H9 (cell line): ENCODE measurements around the gene C6orf62. TPM values are rescaled to one million over a fixed set of nuclear protein-coding genes. Genes with fewer than 3 reads are reported as not detected.

Experiments used
- DNase-seq: peaks from one replicate; pipeline ENCODE4 v3.0.0-alpha.2; 2017
- H2AFZ ChIP-seq: one replicate; pipeline ENCODE4 v1.6.1; 2013; ENCODE audit warnings: mild to moderate bottlenecking, low read length, control low read depth, moderate library complexity
- H2AK5ac ChIP-seq: 2 replicates; pipeline ENCODE4 v1.6.1; 2013; ENCODE audit warnings: low read length, control low read depth, mixed read lengths; ENCODE audit not compliant: insufficient read length
- H2BK120ac ChIP-seq: one replicate; pipeline ENCODE4 v1.6.1; 2013; ENCODE audit warnings: low read depth, mild to moderate bottlenecking, low read length, control low read depth, inconsistent platforms; ENCODE audit not compliant: poor library complexity, severe bottlenecking
- H2BK12ac ChIP-seq: 2 replicates; pipeline ENCODE4 v1.6.1; 2013; ENCODE audit warnings: low read length, control low read depth, mixed read lengths, low read depth; ENCODE audit not compliant: insufficient read length
- H2BK15ac ChIP-seq: 2 replicates; pipeline ENCODE4 v1.6.1; 2013; ENCODE audit warnings: low read depth, low read length, control low read depth
- H2BK20ac ChIP-seq: one replicate; pipeline ENCODE4 v1.6.1; 2013; ENCODE audit warnings: low read depth, mild to moderate bottlenecking, low read length, control low read depth, inconsistent platforms; ENCODE audit not compliant: poor library complexity, severe bottlenecking
- H2BK5ac ChIP-seq: 2 replicates; pipeline ENCODE4 v1.6.1; 2013; ENCODE audit warnings: low read length, control low read depth, mixed read lengths; ENCODE audit not compliant: insufficient read length
- H3K14ac ChIP-seq: 2 replicates; pipeline ENCODE4 v1.6.1; 2013; ENCODE audit warnings: low read length, control low read depth; ENCODE audit not compliant: insufficient read depth
- H3K18ac ChIP-seq: 2 replicates; pipeline ENCODE4 v1.6.1; 2013; ENCODE audit warnings: low read depth, mild to moderate bottlenecking, mixed read lengths, low read length, control low read depth; ENCODE audit not compliant: insufficient read length
- H3K23ac ChIP-seq: 2 replicates; pipeline ENCODE4 v1.6.1; 2013; ENCODE audit warnings: low read length, control low read depth, mixed read lengths, low read depth; ENCODE audit not compliant: insufficient read length
- H3K23me2 ChIP-seq: 2 replicates; pipeline ENCODE4 v1.6.1; 2013; ENCODE audit warnings: low read depth, mild to moderate bottlenecking, mixed read lengths, low read length, control low read depth; ENCODE audit not compliant: insufficient read length, poor library complexity, severe bottlenecking
- H3K27ac ChIP-seq: 2 replicates; pipeline ENCODE4 v1.5.1; 2013; ENCODE audit warnings: low read length, control low read depth, mixed read lengths, low read depth; ENCODE audit not compliant: insufficient read length
- H3K27me3 ChIP-seq: 2 replicates; pipeline ENCODE4 v1.6.1; 2013; ENCODE audit warnings: low read length, control low read depth, inconsistent platforms; ENCODE audit not compliant: insufficient read depth
- H3K4ac ChIP-seq: 2 replicates; pipeline ENCODE4 v1.6.1; 2013; ENCODE audit warnings: low read depth, mild to moderate bottlenecking, control low read depth, inconsistent platforms, low read length, moderate library complexity
- H3K4me1 ChIP-seq: 2 replicates; pipeline ENCODE4 v1.6.1; 2013; ENCODE audit warnings: low read length, control low read depth, inconsistent platforms; ENCODE audit not compliant: insufficient read depth
- H3K4me2 ChIP-seq: 2 replicates; pipeline ENCODE4 v1.6.1; 2013; ENCODE audit warnings: low read length, control low read depth, mixed read lengths; ENCODE audit not compliant: insufficient read length, insufficient read depth
- H3K56ac ChIP-seq: 2 replicates; pipeline ENCODE4 v1.6.1; 2013; ENCODE audit warnings: low read depth, mild to moderate bottlenecking, mixed read lengths, low read length, control low read depth; ENCODE audit not compliant: insufficient read length
- H3K79me1 ChIP-seq: 2 replicates; pipeline ENCODE4 v1.6.1; 2013; ENCODE audit warnings: low read depth, mild to moderate bottlenecking, moderate library complexity, low read length, control low read depth, inconsistent platforms; ENCODE audit not compliant: insufficient read depth, poor library complexity, severe bottlenecking
- H3K79me2 ChIP-seq: 2 replicates; pipeline ENCODE4 v1.6.1; 2013; ENCODE audit warnings: low read length, control low read depth, inconsistent platforms; ENCODE audit not compliant: insufficient read depth
- H3K9ac ChIP-seq: 2 replicates; pipeline ENCODE4 v1.6.1; 2013; ENCODE audit warnings: low read length, control low read depth, mixed read lengths; ENCODE audit not compliant: insufficient read length; ENCODE audit errors: extremely low read depth
- H3K9me3 ChIP-seq: one replicate; pipeline ENCODE4 v1.6.1; 2013; ENCODE audit warnings: low read depth, low read length, inconsistent platforms; ENCODE audit not compliant: control insufficient read depth
- H3T11ph ChIP-seq: one replicate; pipeline ENCODE4 v1.6.1; 2013; ENCODE audit warnings: mild to moderate bottlenecking, low read length, control low read depth, inconsistent platforms
- H4K20me1 ChIP-seq: one replicate; pipeline ENCODE4 v1.6.1; 2013; ENCODE audit not compliant: control insufficient read depth, insufficient read length, insufficient read depth
- H4K5ac ChIP-seq: 2 replicates; pipeline ENCODE4 v1.6.1; 2013; ENCODE audit warnings: low read depth, mild to moderate bottlenecking, mixed read lengths, low read length, control low read depth; ENCODE audit not compliant: insufficient read length
- H4K8ac ChIP-seq: replicated peaks from 2 replicates; pipeline ENCODE4 v1.6.1; 2013; ENCODE audit warnings: low read length, control low read depth, mixed read lengths, low read depth; ENCODE audit not compliant: insufficient read length
- H4K91ac ChIP-seq: 2 replicates; pipeline ENCODE4 v1.6.1; 2013; ENCODE audit warnings: low read depth, mild to moderate bottlenecking, moderate library complexity, mixed read lengths, low read length, control low read depth; ENCODE audit not compliant: insufficient read length
- H3K27ac Mint-ChIP-seq, 3 experiments: 2 replicates in 2 of 3; 3 replicates in 1 of 3; pipeline ENCODE4 v1.8.0; 2020 to 2021; ENCODE audit warnings: mixed read lengths in 3 of 3, mild to moderate bottlenecking in 1 of 3, moderate library complexity in 1 of 3
- H3K27me3 Mint-ChIP-seq: 2 replicates; pipeline ENCODE4 v1.8.0; 2021; ENCODE audit warnings: low read depth, mild to moderate bottlenecking, moderate library complexity, mixed read lengths
- H3K36me3 Mint-ChIP-seq, 3 experiments: 2 replicates in 2 of 3; 3 replicates in 1 of 3; pipeline ENCODE4 v1.8.0; 2020 to 2021; ENCODE audit warnings: low read depth in 3 of 3, mixed read lengths in 3 of 3; ENCODE audit not compliant: insufficient read depth in 1 of 3
- H3K4me1 Mint-ChIP-seq, 2 experiments: 2 replicates each; pipeline ENCODE4 v1.8.0; 2020; ENCODE audit warnings: mixed read lengths in 2 of 2
- H3K4me3 Mint-ChIP-seq, 2 experiments: 2 replicates in 1 of 2; 3 replicates in 1 of 2; pipeline ENCODE4 v1.8.0; 2020 to 2021; ENCODE audit warnings: mild to moderate bottlenecking in 2 of 2, mixed read lengths in 2 of 2, moderate library complexity in 1 of 2
- H3K9me3 Mint-ChIP-seq, 2 experiments: 2 replicates in 1 of 2; 3 replicates in 1 of 2; pipeline ENCODE4 v1.8.0; 2020; ENCODE audit warnings: mild to moderate bottlenecking in 2 of 2, mixed read lengths in 2 of 2, moderate library complexity in 1 of 2
- CTCF ChIP-seq: fragments of 200-600 bp; sonication (generic); conservative IDR thresholded peaks from 3 replicates; pipeline ENCODE4 v1.8.0; 2021; ENCODE audit warnings: antibody characterized with exemption, mild to moderate bottlenecking
- WGBS: extraction: QIAGEN DNeasy Blood & Tissue Kit; methylation state at CpG from one replicate; pipeline ENCODE4 v1.1.7; 2013; ENCODE audit warnings: missing lambda C conversion rate, low lambda C conversion rate, mixed read lengths; ENCODE audit not compliant: insufficient read length; ENCODE audit errors: extremely low coverage; 5-methylcytosine and 5-hydroxymethylcytosine counted together
- total RNA-seq: library from RNA; stranded (reverse); gene quantifications from 2 replicates; pipeline ENCODE4 v1.2.1, GENCODE V29; 2021

C6orf62 gene
- total RNA-seq, 1 experiment from 2014 or later: 125 TPM

- no peak overlapping the region for H3K4me3 Mint-ChIP-seq
- Histone ChIP-seq H2AK5ac (no peak overlapping the region), H3K4me2 (peak overlapping the region; percentile 1), H3K23ac (no peak overlapping the region), H3K18ac (peak overlapping the region; percentile 72), H3K27me3 (no peaks in the 10 kb centered on the region), H2BK12ac (no peak overlapping the region), H4K91ac (no peak overlapping the region), H3K23me2 (no peaks in the 10 kb centered on the region), H2BK120ac (no peak overlapping the region), H3K56ac (no peak overlapping the region), H3K4me1 (peaks cover 6% of the 10 kb centered on the region; the same call in 1 of the 2 replicates), H3K4ac (no peak overlapping the region), H3K9ac (no peak overlapping the region), H2BK20ac (peak overlapping the region; percentile 26), H3K79me2 (no peaks in the 10 kb centered on the region; the same call in 1 of the 2 replicates), H2AFZ (no peak overlapping the region), H3K9me3 (no peaks in the 10 kb centered on the region), H4K8ac (no peak overlapping the region), H3K79me1 (no peaks in the 10 kb centered on the region), H2BK15ac (no peak overlapping the region), H2BK5ac (no peak overlapping the region), H4K20me1 (no peaks in the 10 kb centered on the region), H3K27ac (no peak overlapping the region), H3T11ph (no peak overlapping the region), H4K5ac (no peak overlapping the region), H3K14ac (no peak overlapping the region)
- H3K36me3 Mint-ChIP-seq: peaks cover 17 to 52% (median 49%) of the 10 kb centered on the region in 3 experiments; a peak in 6 of 7 replicates
- H3K4me1 Mint-ChIP-seq: peaks cover 20 to 26% of the 10 kb centered on the region in 2 experiments
- H3K27me3 Mint-ChIP-seq: no peaks in the 10 kb centered on the region
- peak; percentile 46 for DNase-seq
- peak overlapping the region in 2 of 3 experiments; percentile 51 to 69; a peak in 3 of 7 replicates for H3K27ac Mint-ChIP-seq
- TF ChIP-seq CTCF: no peak
- no peaks in the 10 kb centered on the region for H3K9me3 Mint-ChIP-seq
- no CpG with 5 or more reads among the region's 9 CpGs for WGBS
Observed at GRCh38 chr6:24658573-24659560, 60.1 kb downstream of the C6orf62 start.
